CD4-positive, alpha-beta T cell treated with Interferon alpha-2 for 1 hour (primary cell): ENCODE measurements around the gene HIGD1A.

Experiments
- DNase-seq, 2 donors: peaks; one replicate each; pipeline ENCODE4 v3.0.0-alpha.2; 2020 to 2022

The HIGD1A gene

DNA sequence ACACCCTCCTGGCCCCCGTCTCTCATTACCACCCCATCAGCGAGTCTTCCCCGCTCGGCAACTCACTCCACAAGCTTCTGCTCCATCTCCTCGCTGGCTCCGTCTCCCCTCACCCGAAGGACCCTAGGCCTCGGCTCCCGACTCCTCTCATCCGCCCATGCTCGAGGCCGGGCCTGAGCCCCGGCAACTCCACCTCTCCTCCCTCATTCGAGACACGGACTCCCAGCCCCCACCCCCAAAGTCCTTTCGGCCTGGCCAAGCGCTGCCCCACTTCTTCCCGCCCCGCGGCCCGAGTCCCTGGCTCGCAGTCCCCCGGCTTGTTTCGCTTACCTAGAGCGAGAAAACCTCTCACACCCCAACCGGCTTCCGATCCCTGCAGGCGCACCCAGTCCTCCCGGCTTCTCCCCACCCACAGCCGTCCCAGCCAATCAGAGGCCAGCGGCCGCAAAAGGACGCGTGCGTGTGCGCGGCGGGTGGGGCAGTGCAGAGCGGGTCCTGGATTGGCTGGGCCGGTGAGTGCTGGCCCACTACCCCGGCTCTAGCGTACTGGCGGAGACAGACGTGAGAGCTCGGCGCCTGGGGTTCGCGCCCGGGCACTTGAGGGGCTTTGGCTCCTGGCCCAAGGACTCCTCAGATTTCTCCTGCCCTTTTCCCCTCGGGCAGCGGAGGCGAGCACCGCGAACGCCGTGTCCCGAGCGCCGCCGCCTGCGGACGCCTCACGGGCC is at the start of gene HIGD1A:
HIGD1A (minus strand) TSS at position 385 of the 725 bp plus-strand sequence. CDS start 10,237 bp downstream, outside the sequence.
- DNase-seq: peak; percentile 93 to 95

DNA sequence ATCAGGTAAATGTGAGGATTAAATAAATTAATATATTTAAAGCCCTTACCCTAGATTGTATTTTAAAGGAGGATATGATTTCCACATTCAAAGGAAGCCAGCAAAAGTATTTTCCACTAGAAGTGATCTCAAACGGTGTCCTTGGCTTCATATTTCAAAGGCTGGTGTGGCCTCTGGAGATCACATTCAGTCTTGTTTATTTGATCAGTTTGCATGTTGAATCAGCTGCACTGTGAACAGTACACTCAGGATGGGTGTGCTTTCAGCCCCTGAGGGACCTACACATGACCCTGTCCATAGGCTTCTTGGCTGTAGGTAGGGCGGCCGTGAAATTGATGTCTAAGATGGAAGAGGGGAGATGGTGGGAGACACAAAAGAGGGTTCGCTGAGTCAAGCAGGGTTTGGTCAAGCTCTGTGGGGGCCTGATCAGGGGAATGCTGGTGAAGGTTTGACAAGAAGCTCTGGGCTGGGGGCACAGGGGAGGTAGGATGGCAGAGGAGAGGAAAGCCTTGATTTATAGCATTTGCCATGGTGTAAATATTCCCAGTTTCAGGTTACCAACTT is 49.5 kb upstream of the HIGD1A start:
- DNase-seq: no peak

GRCh38 chr3:42853056-42853455 is 48.8 kb upstream of the HIGD1A start:
- DNase-seq: no peak

DNA sequence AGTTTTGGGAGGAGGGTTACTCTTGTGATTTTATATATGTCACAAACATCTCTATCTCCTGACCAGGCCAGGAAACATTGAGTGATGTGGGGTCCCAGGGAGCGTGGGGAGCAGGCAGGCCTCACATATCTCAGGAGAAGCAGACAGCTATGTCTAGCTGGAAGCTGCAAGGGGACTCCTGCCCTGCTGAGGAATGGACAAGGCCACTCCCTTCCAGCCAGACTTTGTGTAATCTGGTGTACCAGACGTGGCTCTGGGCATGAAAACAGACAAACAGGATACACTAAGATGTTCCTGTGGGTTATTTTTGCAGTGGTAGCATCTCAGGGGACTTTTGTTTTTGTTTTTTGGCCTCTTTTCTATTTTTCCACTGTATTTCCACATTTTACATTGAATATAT is 48.2 kb upstream of the HIGD1A start:
- DNase-seq: no peak

DNA sequence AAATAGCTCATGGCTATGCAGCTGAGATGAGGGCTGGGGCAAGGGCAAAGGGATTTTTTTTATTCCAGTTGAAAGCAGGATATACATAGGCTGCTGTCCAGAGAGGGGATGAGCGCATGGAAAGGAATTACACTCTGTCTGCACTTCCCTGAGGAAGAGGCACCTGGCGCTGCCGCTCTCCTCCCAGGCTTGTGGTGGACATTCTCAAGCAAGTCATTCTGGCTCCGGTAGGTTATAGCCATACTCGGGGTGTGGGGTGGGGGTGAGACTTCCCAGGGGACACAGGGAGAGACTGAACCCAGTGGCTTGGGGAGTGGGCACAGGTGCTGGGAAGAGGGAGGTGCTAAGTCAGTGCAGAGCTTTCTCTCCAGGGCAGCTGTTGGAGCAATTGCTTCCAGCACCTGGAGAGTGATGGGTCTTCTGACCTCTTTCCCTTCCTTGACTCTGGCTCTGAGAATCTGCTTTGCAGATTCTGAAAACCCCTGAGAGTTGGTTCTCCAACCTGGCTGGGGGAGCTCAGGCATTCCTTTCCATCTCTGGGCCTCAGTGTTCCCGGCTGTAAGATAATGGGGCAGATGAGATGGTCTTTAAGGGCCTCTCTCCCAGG is 47.0 kb upstream of the HIGD1A start:
- DNase-seq: no peak

- DNase-seq: no peak
Observed at GRCh38 chr3:42850263-42850662, 46.0 kb upstream of the HIGD1A start.

DNA sequence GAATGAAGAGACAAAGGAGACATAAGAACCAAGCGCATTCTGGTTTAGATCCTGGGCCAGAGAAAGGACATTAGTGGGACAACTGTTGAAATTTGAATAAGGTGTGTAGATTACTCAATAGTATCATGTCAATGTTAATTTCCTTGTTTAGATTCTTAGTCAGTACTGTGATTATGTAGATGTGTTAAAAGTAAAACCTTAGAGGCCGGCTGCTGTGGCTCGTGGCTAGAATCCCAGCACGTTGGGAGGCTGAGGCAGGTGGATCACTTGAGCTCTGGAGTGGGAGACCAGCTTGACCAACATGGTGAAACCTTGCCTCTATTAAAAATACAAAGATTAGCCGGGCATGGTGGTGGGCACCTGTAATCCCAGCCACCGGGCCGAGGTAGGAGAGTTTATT is 44.7 kb upstream of the HIGD1A start:
- no peak for DNase-seq

DNA sequence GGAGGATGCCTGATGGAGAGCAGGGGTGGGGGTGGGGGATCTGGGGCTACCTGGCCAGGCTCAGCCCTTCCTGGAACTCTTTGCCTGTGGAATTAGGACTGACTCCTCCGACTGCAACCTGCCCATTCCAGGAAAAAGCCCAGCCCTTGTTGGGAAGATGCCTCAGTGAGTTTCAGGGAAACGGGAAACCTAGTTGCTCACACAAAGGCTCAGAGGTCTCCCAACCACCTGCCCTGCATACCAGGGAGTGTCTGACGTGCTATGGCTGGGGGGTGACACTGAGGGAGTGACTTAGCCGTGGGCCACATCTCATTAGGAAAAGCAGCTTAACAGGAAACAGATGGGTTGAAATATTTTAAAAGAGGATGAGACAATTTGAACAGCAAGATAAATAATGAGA is 43.4 kb upstream of the HIGD1A start:
- DNase-seq: no peak

GRCh38 chr3:42846685-42847522 is 42.6 kb upstream of the HIGD1A start:
- DNase-seq: peak; percentile 3 to 57

GRCh38 chr3:42844815-42845214 is 40.5 kb upstream of the HIGD1A start:
- DNase-seq: no peak

DNA sequence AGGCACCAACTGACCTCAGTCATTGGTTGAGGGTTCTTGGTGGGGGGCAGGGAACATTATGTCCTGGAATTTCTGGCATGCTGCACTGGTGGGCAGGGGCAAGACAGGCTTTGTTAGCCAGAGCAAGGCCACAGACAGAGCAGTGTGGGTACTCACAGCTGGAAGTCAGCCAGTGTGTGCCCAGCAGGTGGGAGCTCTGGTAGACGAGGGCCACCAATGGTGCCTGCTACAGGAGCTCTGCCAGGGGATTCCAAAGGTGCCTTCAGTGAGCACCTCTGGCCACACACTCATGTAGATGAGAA is 40.1 kb upstream of the HIGD1A start:
- no peak for DNase-seq

DNA sequence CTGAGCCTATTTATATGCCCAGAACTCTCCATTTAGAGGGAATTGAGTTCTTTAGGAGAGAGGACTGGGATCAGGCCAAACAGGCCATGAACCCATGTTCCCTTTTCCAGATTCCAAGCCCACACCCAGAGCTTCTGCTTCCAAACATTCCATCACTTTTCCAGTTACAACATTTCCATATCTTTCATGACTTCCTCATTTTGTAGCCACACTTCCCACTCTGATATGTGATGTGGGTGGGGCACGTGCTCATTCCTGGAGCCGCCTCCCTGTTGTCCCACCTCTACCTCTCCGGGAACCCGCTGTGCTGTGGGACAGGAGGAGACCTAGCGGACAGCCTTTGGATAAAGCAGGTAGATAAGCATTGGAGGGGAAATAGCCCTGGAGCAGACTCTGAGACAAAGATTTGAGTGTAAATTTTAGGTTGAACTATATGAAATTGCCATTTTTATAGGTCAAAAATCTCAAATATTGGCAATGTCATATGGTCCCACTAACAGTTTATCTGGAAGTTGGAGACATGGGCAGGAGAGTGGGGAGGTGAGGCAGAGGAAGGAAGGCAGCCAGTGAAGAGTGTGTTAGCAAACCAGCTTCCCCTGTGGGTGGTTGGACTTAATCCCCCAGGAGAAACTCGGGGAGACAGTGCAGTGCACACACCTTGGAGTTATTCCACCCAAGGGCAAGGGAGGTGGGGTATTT is 39.6 kb upstream of the HIGD1A start:
- no peak for DNase-seq

DNA sequence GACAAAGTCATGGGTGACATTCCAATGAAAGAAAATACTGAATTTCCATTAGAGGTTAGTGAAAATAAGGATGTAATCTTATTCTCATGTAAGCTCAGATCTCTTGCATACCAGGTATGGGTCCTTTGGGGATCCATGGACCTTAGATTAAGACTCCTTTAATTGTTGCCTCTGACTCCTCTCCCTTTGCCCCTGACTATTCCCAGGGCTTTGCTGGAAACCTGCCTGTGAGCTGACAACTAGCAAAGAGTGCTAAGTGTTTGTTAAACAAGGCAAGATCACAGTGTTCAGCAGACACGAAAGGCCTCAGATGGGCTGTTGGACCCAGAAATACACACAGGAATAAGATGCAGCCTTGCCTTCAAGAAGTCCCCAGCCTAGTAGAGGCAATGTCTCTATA is 37.0 kb upstream of the HIGD1A start:
- no peak for DNase-seq

- DNase-seq: peak; percentile 33 to 57
Observed at GRCh38 chr3:42839616-42840015, 35.3 kb upstream of the HIGD1A start.

DNA sequence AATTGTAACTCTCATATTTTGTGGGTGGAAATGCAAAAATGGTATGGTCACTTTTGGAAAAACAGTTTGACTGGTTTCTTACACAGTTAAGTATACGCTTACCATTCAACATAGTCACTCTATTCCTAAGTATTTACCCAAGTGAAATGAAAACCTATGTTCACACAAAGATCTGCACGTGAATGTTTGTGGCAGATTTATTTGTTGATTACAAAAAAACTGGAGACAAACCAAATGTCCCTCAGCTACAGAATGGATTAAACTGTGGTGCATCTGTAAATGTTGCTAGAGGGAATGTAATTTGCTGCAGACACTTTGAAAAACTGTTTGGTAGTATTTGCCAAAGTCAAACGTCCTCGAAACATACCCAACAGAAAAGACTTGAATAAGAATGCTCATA is 34.3 kb upstream of the HIGD1A start:
- DNase-seq: no peak

DNA sequence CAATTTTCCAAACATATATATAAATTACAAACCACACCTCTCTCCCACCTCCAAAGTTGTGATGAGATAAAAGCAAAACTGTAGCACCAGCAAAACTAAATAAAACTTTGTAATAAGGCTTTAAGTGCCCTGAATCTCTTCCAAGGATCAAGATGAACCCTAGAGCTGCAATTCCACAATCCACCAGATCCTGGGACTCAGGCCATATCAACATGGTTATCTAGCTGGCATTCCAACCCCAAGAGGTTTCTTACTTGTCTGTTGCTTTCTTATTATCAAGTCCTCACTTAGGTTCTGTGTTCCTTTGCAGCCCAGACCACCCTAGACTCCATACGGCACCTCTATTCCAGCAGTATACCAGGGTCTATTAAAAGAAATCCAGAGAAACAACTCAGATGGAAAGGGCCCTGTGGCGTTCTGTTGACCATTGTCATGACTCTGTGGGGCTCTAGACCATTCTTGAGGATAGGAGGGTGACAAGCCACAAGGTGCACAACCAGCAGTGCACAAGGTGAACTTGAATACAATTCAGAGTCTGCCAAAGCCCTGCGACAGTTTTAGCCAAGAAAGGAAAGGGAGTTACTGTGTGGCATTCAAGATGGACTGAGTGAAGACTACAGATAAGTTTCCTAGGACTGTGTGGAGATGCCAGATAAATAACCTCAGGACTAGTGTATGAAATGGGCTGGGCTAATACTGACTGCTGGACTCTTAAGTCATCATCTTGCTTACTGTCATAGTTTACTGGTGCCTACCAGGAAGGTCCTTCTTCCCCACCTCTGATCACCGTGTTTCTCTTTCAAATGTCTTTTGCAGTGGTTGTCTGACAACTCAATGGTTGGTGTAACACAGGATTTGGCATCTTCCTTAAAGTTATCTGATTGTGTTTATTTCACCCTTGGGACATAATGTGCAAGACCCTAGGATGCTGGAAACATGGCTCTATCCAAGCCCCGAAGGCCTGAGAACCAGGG is 32.1 kb upstream of the HIGD1A start:
- DNase-seq: no peak

DNA sequence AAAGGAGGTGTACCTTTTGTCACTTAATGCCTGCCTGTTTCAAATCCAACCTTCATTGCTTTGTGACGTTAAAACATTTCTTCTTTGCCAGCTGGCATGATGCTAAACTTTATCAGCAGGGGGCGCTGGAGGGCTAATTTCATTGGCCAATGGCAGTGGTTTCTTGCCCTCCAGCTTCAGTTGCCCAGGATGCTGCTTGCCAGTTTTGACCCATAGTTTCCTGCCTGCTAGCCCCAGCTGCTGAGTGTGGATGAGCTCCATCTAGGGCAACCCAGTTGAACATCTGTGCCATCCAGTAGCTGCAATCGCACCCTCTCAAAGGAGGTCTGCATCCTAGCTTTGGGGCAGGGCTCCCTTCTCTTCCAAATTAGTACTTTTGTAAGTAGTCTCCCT is 27.0 kb upstream of the HIGD1A start:
- peak; percentile 72 to 81 for DNase-seq

DNA sequence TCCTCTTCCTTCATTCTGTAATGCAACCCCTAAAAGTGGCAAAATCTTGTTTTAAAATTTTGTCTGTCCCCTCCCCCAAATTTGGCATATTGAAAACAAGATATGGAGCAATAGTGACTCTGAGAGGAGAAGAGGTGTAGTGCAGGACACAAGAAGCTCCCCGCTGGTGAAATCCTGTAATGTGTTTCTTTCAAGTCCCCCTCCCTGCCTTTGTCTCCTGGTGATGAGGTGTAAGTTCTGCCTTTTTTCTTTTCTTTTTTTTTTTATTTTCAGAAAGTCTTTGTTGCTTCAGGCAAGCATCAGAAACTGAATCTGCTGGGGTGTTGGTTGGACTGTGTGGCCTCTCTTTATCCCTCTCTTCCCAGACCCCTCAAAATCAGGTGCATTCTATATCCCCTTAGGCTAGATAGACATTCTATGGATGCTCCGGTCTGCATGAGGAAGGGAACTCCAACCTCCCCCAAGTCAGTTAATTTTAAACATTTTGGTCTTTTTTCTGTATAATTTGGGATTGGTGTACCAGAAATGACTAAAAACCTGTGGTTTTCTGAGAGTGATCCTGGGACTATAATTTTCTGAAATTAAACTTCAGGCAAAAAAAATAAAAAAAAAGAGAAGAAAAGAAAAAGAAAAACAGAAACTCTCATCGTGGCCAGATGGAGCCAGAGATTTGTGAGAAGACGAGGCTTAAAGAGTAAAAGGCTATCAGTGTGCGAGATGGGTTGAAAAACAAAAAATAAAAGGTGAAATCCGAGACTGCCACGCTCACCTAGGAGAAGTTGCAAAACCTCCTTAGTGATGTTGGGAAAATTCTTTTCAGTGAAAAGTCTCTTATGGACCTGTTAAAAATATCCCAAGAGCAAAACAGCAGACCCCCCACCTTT is 26.4 kb upstream of the HIGD1A start:
- DNase-seq: peak in 1 of 2 donors; percentile 7

GRCh38 chr3:42829628-42830436 is 25.5 kb upstream of the HIGD1A start:
- no peak for DNase-seq

DNA sequence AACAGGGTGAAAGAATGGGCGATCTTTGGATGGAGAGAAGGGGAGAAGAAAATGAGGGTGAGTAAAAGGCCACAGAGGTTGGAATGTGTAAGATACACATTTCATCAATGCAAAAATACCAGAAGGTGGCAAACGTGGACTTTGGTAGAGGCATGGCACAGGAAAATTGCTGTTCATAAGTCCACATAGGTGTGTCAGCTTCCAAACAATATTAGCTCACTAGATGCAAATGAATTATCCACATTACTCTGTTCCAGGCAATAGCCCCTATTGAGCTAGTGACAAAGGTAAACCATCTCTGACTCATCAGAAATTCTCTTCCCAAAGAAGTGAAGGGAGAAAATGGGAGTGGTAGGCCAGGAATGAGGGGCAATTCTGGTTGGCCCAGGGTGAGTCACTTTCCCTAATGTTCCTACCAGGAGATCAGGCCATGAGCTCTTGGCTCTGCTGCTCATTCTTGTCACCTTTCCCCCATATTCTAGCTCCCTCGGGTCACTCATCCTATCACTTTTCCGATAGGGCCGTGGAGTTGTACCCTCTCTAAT is 24.9 kb upstream of the HIGD1A start:
- no peak for DNase-seq
